C4-2B (cell line): ENCODE measurements around the gene CDCA3.

ENCODE experiments used
- H3K27ac ChIP-seq: fragments of 450-650 bp; 2 replicates; pipeline ENCODE4 v1.5.1; 2017
- CTCF ChIP-seq: fragments of 450-650 bp; conservative IDR thresholded peaks from 2 replicates; pipeline ENCODE4 v1.5.1; 2017; ENCODE audit warnings: mild to moderate bottlenecking
- ZFX ChIP-seq: fragments of 450-650 bp; IDR thresholded peaks from 2 replicates; pipeline ENCODE4 v1.6.1; 2017

The CDCA3 gene

GRCh38 chr12:6818222-6818621 lies 32.9 kb downstream of the CDCA3 start:
- no peak overlapping the region for H3K27ac ChIP-seq
- no peak for TF ChIP-seq CTCF
- TF ChIP-seq ZFX = no peak

GRCh38 chr12:6817662-6818157 lies 33.4 kb downstream of the CDCA3 start:
- TF ChIP-seq ZFX = no peak
- no peak for TF ChIP-seq CTCF
- no peak overlapping the region for H3K27ac ChIP-seq

GRCh38 chr12:6817098-6817497 lies 34.0 kb downstream of the CDCA3 start:
- TF ChIP-seq ZFX (no peak), CTCF (no peak)
- no peak overlapping the region for H3K27ac ChIP-seq

GRCh38 chr12:6816598-6816997 lies 34.5 kb downstream of the CDCA3 start:
- TF ChIP-seq ZFX = no peak
- no peak for TF ChIP-seq CTCF
- no peak overlapping the region for H3K27ac ChIP-seq

GRCh38 chr12:6813363-6813762 lies 37.7 kb downstream of the CDCA3 start:
- no peak for TF ChIP-seq ZFX
- no peak overlapping the region for H3K27ac ChIP-seq

- TF ChIP-seq CTCF (no peak), ZFX (no peak)
- no peak overlapping the region for H3K27ac ChIP-seq
Observed at GRCh38 chr12:6810758-6811157, 40.3 kb downstream of the CDCA3 start.

- no peak overlapping the region for H3K27ac ChIP-seq
- TF ChIP-seq CTCF (no peak), ZFX (no peak)
Observed at GRCh38 chr12:6809056-6809455, 42.0 kb downstream of the CDCA3 start.

- TF ChIP-seq CTCF = no peak
- TF ChIP-seq ZFX = no peak
- H3K27ac ChIP-seq = no peak overlapping the region
Observed at GRCh38 chr12:6807170-6807569, 43.9 kb downstream of the CDCA3 start.
